ACC112 (cell line): ENCODE results near the gene USH1G.

Experiments used
- H2AFZ ChIP-seq: fragments of 200-600 bp; sonication (generic); one replicate; pipeline ENCODE4 v1.6.0; 2017; ENCODE audit warnings: antibody characterized with exemption, low read length; ENCODE audit not compliant: unreplicated experiment
- H3K27ac ChIP-seq: fragments of 200-600 bp; sonication (generic); 2 replicates; pipeline ENCODE4 v1.5.1; 2014; ENCODE audit warnings: low read depth, mild to moderate bottlenecking, antibody characterized with exemption, low read length, moderate library complexity
- H3K27me3 ChIP-seq: fragments of 200-600 bp; sonication (generic); 2 replicates; pipeline ENCODE4 v1.6.1; 2014; ENCODE audit warnings: mild to moderate bottlenecking, antibody characterized with exemption, low read length, moderate library complexity, mixed read lengths; ENCODE audit not compliant: insufficient read depth
- H3K36me3 ChIP-seq: fragments of 200-600 bp; sonication (generic); 2 replicates; pipeline ENCODE4 v1.6.1; 2016; ENCODE audit warnings: mild to moderate bottlenecking, antibody characterized with exemption, low read length, moderate library complexity, mixed read lengths; ENCODE audit not compliant: insufficient read depth
- H3K4me1 ChIP-seq: fragments of 200-600 bp; sonication (generic); one replicate; pipeline ENCODE4 v1.6.1; 2016; ENCODE audit warnings: low read length, mixed read lengths; ENCODE audit not compliant: insufficient read depth, unreplicated experiment, control insufficient read depth
- H3K4me3 ChIP-seq: fragments of 200-600 bp; sonication (generic); 2 replicates; pipeline ENCODE4 v1.5.1; 2014; ENCODE audit warnings: mild to moderate bottlenecking, low read depth, low read length
- H3K79me2 ChIP-seq: fragments of 200-600 bp; sonication (generic); one replicate; pipeline ENCODE4 v1.6.0; 2016; ENCODE audit warnings: low read length; ENCODE audit not compliant: control insufficient read depth, unreplicated experiment, insufficient read depth

USH1G gene

DNA sequence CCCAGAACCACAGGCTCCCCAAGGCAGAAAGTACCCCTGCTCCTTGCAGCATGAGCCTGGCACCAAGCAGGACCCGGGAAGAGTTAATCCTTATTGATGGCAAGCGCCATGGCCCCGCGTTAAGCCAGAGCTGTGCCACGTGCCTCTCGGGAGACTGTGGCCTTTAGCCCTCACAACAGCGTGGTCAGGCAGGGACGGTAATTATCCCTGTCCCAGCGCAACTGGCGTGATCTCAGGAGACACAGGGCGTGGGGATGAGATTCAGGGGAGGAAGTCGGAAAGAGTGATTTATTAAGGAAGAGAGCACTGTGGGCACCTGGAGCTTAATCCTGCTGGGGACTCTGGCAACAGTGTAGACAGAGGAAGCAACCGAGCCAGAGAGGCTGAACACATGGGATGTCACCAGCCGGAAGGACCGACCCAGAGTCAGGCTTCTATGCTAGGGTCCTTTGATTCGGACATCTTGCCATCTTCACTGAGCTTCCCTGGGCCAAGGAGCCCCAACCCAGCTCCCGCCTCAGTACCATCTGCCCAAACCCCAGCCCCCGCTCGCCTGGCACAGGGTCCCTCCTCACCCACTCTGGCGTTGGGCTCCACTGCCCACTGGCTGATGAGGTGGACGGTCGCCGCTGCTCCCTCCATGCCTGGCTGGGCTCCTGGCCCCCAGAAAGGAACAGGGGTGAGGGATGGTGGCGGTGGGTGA lies 29.5 kb upstream of the USH1G start:
- Histone ChIP-seq H3K36me3 (no peaks in the 10 kb centered on the region), H2AFZ (no peak overlapping the region), H3K27ac (no peak overlapping the region), H3K79me2 (no peaks in the 10 kb centered on the region), H3K27me3 (peaks cover 29% of the 10 kb centered on the region), H3K4me3 (no peak overlapping the region), H3K4me1 (no peaks in the 10 kb centered on the region)

DNA sequence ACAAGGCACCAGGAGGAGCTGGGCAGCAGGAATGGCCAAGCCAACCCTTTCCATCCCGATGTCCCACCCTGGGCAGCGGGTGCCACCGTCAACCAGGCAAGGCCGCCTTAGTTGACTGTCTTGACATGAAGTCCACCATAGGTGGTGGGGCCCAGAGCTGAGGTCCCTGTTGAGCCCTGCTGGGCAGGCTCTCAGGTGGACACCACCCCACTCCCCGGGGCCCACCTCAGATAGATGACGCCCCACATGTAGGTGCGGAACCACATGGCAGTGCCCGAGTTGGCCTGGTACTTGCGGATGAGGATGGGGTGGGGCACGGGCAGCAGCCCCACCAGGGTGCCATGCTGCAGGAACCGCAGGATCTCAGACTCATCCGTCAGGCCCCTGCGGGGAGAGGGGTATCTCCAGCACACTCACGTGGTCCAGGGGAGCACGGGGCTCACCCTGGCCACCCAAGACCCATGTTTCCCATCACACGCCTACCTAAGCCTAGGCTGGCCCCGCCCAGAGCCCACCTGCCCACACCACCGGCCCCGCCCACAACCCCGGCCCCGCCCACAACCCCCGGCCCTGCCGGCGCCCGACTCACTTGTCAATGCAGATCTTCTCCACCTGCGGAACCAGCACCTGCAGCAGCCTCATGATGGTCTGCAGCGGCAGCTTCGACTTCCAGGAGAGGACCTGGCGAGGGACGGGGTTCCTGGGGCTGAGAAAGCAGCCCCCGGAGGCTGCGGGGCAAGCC lies 28.8 kb upstream of the USH1G start:
- no peak overlapping the region for H3K27ac ChIP-seq
- H3K27me3 ChIP-seq: peaks cover 36% of the 10 kb centered on the region
- H3K36me3 ChIP-seq: no peaks in the 10 kb centered on the region
- H3K4me3 ChIP-seq: no peak overlapping the region
- H3K79me2 ChIP-seq: no peaks in the 10 kb centered on the region
- H2AFZ ChIP-seq: no peak overlapping the region
- no peaks in the 10 kb centered on the region for H3K4me1 ChIP-seq

DNA sequence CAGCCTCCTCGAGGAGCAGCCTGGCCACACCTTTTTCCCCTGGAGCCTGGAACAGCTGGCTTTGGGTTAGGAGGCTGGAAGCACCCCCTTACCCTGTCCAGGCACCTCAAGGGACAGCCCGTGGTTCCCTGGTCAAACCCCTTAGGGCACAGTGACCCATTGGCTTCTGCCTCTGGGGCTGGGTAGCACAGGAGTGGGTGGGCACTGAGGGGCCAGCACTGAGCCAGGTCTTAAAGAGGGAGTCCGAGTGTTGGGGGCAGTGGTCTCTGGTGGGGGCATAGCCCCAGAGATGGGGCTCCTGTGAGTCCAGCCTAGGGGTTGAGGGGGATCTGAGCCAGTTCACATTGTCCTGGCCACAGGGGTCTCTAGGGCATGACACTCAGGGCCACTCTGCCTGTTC lies 28.0 kb upstream of the USH1G start:
- peaks cover 41% of the 10 kb centered on the region for H3K27me3 ChIP-seq
- no peaks in the 10 kb centered on the region for H3K79me2 ChIP-seq
- H3K36me3 ChIP-seq: no peaks in the 10 kb centered on the region
- no peaks in the 10 kb centered on the region for H3K4me1 ChIP-seq
- H3K27ac ChIP-seq: no peak overlapping the region
- no peak overlapping the region for H2AFZ ChIP-seq
- H3K4me3 ChIP-seq: no peak overlapping the region

DNA sequence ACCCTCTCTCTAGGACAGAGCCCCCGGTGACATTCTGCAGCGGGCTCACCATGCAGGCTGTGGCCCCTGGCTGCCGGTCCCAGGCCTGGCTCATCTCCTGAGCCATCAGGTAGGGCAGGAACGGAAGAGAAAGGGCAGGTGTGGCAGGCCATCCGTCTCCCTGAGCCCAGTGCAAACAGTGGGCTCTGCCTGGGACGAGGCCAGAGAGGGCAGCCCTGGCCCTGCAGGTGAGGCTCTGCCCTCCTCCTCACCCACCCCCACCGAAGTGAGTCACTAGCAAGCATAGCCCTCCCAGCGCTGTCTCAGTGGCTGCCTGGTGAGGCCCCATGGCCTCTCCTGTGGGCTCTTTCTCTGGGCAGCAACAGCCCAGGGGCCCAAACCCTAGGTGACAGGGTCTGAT lies 27.2 kb upstream of the USH1G start:
- peaks cover 47% of the 10 kb centered on the region for H3K27me3 ChIP-seq
- no peak overlapping the region for H3K4me3 ChIP-seq
- H3K36me3 ChIP-seq: no peaks in the 10 kb centered on the region
- no peak overlapping the region for H3K27ac ChIP-seq
- H3K79me2 ChIP-seq: no peaks in the 10 kb centered on the region
- H3K4me1 ChIP-seq: no peaks in the 10 kb centered on the region
- no peak overlapping the region for H2AFZ ChIP-seq

DNA sequence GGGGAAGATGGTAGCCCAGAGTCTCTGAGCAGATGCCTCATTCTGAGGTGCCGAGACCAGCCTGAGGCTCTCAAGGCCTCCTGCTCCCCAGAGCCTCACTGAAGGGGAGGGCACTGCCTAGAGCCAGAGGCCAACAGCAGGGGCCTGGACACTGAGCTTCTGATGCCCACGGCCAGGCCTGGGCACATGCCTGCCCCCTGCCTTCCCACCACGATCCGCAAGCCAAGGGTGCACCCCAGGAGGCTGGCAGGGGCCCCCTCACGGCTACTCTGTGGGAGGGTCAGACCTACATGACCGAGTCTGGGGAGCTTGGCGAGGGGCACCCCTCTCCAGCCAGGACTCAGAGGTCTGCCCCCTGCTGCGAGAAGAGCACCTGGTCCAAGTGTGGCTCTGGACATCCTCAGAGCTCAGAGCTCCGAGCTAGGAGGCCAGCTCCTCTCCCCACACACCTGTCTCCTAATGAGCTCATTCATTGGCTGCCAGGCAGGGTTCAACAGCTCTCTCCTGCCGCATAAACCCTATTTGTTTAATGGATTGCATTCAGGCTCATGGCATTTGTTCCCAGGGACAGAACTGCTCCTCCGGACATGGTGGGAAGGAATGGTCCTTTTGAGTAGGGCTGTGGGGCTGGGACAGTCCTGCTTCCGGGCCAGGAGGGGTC lies 26.5 kb upstream of the USH1G start:
- Histone ChIP-seq H3K27me3 (peaks cover 50% of the 10 kb centered on the region), H3K27ac (no peak overlapping the region), H3K79me2 (no peaks in the 10 kb centered on the region), H3K36me3 (no peaks in the 10 kb centered on the region), H2AFZ (no peak overlapping the region), H3K4me1 (no peaks in the 10 kb centered on the region), H3K4me3 (no peak overlapping the region)

DNA sequence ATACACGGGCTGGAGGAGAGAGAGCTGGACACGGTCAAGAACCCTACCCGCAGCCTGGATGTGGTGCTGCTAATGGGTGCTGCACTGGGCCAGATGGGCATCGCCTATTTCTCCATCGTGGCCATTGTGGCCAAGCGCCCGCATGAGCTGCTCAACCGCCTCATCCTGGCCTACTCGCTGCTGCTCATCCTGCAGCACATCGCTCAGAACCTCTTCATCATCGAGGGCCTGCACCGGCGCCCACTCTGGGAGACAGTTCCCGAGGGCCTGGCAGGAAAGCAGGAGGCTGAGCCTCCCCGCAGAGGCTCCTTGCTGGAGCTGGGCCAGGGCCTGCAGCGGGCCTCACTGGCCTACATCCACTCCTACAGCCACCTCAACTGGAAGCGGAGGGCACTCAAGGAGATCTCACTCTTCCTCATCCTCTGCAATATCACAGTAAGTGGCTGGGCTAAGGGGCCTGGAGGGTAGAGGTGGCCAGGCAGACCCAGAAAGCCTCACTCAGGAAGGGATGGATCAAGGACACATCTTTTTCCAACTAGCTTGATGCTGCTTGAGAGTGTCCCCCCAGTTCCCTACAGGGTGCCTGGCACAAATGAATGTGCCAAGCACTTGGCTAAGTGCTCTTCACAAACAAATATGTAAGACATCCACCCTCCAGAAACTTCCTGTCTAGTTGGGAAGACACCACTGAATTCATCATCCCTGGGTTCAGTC lies 24.1 kb upstream of the USH1G start:
- Histone ChIP-seq H3K79me2 (no peaks in the 10 kb centered on the region), H3K27ac (no peak overlapping the region), H3K4me3 (no peak overlapping the region), H3K27me3 (peaks cover 67% of the 10 kb centered on the region), H2AFZ (no peak overlapping the region), H3K4me1 (no peaks in the 10 kb centered on the region), H3K36me3 (no peaks in the 10 kb centered on the region)

DNA sequence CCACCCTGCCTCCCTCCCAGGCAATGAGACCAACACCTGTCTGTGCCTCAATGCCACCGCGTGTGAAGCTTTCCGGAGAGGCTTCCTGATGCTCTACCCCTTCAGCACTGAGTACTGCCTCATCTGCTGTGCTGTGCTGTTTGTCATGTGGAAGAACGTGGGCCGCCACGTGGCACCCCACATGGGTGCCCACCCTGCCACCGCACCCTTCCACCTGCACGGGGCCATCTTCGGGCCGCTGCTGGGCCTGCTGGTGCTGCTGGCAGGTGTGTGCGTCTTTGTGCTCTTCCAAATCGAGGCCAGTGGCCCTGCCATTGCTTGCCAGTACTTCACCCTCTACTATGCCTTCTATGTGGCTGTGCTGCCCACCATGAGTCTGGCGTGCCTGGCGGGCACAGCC lies 23.6 kb upstream of the USH1G start:
- no peak overlapping the region for H3K4me3 ChIP-seq
- no peaks in the 10 kb centered on the region for H3K4me1 ChIP-seq
- H3K27ac ChIP-seq: no peak overlapping the region
- H3K79me2 ChIP-seq: no peaks in the 10 kb centered on the region
- no peaks in the 10 kb centered on the region for H3K36me3 ChIP-seq
- H2AFZ ChIP-seq: no peak overlapping the region
- peaks cover 71% of the 10 kb centered on the region for H3K27me3 ChIP-seq

DNA sequence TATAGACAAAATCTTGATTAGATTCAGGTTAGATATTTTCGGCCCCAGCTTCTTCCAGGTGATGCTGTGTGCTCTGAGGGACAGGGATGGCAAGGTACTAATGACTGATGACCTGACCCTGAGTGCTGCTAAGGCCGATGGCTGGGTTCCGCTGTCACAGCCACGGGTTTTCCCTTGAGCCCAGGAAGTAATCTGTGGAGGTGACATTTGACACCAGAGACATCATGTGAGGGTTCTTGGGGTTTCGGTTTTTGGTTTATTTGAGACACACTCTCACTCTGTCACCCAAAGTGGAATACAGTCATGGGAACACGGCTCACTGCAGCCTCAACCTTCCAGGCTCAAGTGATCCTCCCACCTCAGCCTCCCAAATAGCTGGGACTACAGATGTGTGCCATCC lies 22.5 kb upstream of the USH1G start:
- Histone ChIP-seq H3K27me3 (peaks cover 70% of the 10 kb centered on the region), H3K36me3 (no peaks in the 10 kb centered on the region), H2AFZ (no peak overlapping the region), H3K4me1 (no peaks in the 10 kb centered on the region), H3K27ac (no peak overlapping the region), H3K79me2 (no peaks in the 10 kb centered on the region), H3K4me3 (no peak overlapping the region)

DNA sequence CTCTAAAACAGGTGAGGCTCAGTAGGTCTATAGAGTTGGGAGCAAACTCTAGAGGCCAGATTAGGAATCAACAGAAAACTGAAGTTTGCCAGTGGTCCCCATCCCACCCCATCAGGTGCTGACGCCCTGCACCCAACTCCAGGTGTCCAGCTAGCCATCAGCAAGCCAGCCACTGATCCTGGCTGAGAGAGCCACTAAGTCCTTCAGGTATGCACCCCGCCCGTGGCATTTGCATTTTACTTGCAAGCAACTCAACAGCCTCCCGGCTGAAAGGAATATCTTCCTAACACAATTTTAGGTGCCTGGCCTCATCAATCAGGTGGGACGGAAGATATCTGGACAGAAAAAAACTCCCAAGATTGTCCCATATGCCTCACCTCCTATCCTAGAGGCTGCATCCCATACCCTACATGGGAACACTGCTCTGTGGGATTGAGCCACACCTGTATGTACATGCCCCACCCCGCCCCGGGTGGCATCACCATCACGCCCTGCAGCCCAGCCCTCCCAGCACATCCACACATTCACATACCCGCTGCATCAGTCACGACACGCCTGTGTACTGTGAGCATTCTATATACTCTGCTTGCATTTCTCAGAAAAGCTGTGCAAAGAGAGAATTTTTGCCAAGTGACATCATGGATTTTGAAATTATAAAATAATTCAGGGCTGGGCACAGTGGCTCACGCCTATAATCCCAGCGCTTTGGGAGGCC lies 20.9 kb upstream of the USH1G start:
- H3K36me3 ChIP-seq: no peaks in the 10 kb centered on the region
- no peaks in the 10 kb centered on the region for H3K4me1 ChIP-seq
- peaks cover 74% of the 10 kb centered on the region for H3K27me3 ChIP-seq
- H3K27ac ChIP-seq: no peak overlapping the region
- H2AFZ ChIP-seq: no peak overlapping the region
- H3K4me3 ChIP-seq: no peak overlapping the region
- no peaks in the 10 kb centered on the region for H3K79me2 ChIP-seq

DNA sequence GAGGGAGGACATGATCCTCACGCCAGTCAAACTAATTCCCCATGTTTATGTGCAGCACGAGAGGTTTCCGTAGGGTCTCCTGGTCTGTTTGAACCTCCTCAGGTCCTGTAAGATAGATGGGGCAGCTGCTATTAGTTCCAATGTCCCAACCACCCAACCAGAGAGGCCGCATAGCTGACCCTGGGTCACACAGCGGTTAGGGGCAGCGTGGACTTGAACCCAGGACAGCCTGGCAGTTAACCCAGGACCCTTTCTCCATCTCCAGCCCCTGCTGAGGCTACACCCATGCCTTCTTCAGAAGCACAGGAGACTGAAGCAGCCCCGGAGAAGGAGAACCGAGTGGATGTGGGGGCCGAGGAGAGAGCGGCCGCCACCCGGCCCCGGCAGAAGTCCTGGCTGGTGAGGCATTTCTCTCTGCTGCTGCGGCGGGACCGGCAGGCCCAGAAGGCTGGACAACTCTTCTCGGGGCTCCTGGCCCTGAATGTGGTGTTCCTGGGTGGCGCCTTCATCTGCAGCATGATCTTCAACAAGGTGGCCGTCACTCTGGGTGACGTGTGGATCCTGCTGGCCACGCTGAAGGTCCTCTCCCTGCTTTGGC lies 18.2 kb upstream of the USH1G start:
- Histone ChIP-seq H3K4me1 (no peaks in the 10 kb centered on the region), H2AFZ (no peak overlapping the region), H3K4me3 (no peak overlapping the region), H3K27ac (no peak overlapping the region), H3K27me3 (peaks cover 83% of the 10 kb centered on the region), H3K36me3 (no peaks in the 10 kb centered on the region), H3K79me2 (no peaks in the 10 kb centered on the region)
